Measurements from ENCODE around the gene GATAD2A.

The GATAD2A gene

DNA sequence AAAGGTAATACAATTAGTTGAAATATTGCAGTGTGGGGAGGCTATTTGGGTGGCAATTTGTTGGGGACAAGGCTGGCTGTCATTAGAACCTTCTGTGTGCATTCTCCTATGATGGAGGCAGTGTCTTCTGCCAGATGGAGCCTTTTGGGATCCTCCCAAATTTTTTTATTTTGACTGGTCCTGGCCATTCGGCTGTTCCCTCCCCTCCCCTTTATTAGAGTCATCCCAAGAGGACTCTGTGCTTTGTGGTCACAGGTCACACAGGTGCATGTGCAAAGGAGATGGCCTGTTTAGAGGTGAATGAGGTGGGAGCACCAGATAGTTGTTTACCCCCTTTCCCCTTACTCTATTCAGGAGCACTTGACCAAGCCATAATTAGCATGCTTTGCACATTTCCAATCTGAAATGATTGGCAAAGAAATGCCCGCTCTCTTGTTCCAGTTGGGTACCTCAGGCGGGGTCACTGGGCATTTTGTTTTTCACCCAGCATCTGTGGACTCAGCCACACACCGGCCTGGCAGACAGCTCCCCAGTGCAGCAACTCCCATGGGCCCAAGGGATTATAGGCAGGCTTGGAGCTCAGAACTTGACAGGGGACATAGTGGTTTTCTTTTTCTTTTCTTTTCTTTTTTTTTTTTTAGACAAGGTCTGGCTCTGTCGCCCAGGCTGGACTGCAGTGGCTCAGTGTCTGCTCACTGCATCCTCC, 19.8 kb downstream of the GATAD2A start:
- Mint-ChIP-seq H3K27ac (no peak overlapping the region), H3K27me3 (ENCODE audit: low read depth) (no peaks in the 10 kb centered on the region), H3K36me3 (ENCODE audit: low read depth) (peaks cover 3% of the 10 kb centered on the region), H3K4me3 (no peak overlapping the region), H3K9me3 (no peaks in the 10 kb centered on the region), H3K4me1 (peaks cover 32% of the 10 kb centered on the region)
- TF ChIP-seq, protein P1, sequence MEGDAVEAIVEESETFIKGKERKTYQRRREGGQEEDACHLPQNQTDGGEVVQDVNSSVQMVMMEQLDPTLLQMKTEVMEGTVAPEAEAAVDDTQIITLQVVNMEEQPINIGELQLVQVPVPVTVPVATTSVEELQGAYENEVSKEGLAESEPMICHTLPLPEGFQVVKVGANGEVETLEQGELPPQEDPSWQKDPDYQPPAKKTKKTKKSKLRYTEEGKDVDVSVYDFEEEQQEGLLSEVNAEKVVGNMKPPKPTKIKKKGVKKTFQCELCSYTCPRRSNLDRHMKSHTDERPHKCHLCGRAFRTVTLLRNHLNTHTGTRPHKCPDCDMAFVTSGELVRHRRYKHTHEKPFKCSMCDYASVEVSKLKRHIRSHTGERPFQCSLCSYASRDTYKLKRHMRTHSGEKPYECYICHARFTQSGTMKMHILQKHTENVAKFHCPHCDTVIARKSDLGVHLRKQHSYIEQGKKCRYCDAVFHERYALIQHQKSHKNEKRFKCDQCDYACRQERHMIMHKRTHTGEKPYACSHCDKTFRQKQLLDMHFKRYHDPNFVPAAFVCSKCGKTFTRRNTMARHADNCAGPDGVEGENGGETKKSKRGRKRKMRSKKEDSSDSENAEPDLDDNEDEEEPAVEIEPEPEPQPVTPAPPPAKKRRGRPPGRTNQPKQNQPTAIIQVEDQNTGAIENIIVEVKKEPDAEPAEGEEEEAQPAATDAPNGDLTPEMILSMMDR (IDR thresholded peaks at IDR 0.05; ENCODE audit: unreplicated experiment in 3 of 3), result no peak

GRCh38 chr19:19426216-19426615, 20.7 kb downstream of the GATAD2A start:
- no peaks in the 10 kb centered on the region for H3K9me3 Mint-ChIP-seq
- no peak overlapping the region for H3K4me3 Mint-ChIP-seq
- no peaks in the 10 kb centered on the region for H3K27me3 Mint-ChIP-seq (ENCODE audit: low read depth)
- peaks cover 3% of the 10 kb centered on the region for H3K36me3 Mint-ChIP-seq (ENCODE audit: low read depth)
- H3K27ac Mint-ChIP-seq, result no peak overlapping the region
- TF ChIP-seq, protein P1 (IDR thresholded peaks at IDR 0.05; ENCODE audit: unreplicated experiment in 3 of 3), result no peak
- H3K4me1 Mint-ChIP-seq, result peaks cover 31% of the 10 kb centered on the region

- Mint-ChIP-seq H3K4me3 (no peak overlapping the region), H3K4me1 (peaks cover 28% of the 10 kb centered on the region), H3K27ac (no peak overlapping the region), H3K9me3 (no peaks in the 10 kb centered on the region), H3K27me3 (ENCODE audit: low read depth) (no peaks in the 10 kb centered on the region), H3K36me3 (ENCODE audit: low read depth) (peaks cover 3% of the 10 kb centered on the region)
- TF ChIP-seq, protein P1 (IDR thresholded peaks at IDR 0.05; ENCODE audit: unreplicated experiment in 3 of 3), result no peak
These were observed 21.3 kb downstream of the GATAD2A start for GRCh38 chr19:19426799-19427198.

DNA sequence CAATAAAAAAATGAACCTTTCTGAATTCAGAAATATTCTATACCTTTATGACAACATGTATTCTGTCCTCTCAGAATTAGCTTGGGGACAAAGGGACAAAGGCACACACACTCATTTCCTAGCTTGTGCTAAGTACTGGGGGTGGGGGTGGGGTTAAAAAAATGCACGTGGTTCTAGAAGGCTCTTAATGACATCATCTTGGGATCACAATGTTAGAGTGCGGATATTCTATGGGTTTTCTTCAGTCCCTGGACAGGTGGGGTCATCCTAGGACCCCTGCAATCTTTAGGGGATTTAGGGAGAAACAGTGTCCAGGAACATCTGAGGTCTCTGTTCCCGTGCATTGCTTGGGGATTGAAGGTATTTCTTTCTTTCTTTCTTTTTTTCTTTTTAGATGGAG, 21.8 kb downstream of the GATAD2A start:
- Mint-ChIP-seq H3K4me3 (no peak overlapping the region), H3K27ac (no peak overlapping the region), H3K4me1 (peaks cover 28% of the 10 kb centered on the region), H3K9me3 (no peaks in the 10 kb centered on the region), H3K27me3 (ENCODE audit: low read depth) (no peaks in the 10 kb centered on the region), H3K36me3 (ENCODE audit: low read depth) (peaks cover 3% of the 10 kb centered on the region)
- TF ChIP-seq, protein P1 (IDR thresholded peaks at IDR 0.05; ENCODE audit: unreplicated experiment in 3 of 3), result no peak

GRCh38 chr19:19427944-19428343, 22.5 kb downstream of the GATAD2A start:
- Mint-ChIP-seq H3K4me1 (peaks cover 34% of the 10 kb centered on the region), H3K4me3 (no peak overlapping the region), H3K27ac (no peak overlapping the region), H3K9me3 (no peaks in the 10 kb centered on the region), H3K27me3 (ENCODE audit: low read depth) (no peaks in the 10 kb centered on the region), H3K36me3 (ENCODE audit: low read depth) (peaks cover 3% of the 10 kb centered on the region)
- TF ChIP-seq, protein P1 (IDR thresholded peaks at IDR 0.05; ENCODE audit: unreplicated experiment in 3 of 3), result no peak

DNA sequence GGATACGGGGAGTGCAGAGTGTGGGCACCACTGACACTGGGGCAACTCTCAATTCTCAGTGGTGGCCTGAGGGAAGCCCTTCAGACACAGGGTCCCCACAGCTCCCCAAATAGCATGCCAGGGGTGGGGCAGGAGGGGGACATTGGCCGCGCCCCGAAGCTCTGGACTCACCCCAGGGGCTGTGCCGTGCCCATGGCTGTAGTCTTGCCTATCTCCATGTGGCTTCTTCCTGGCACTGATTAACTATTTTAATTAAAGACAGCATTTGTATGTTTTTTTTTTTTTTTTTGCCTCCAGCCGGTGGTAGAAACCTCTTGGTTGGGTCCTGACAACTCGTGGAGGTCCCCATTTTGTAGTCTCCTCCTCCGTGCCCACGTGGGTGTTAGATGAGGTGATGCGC, 23.3 kb downstream of the GATAD2A start:
- Mint-ChIP-seq H3K9me3 (no peaks in the 10 kb centered on the region), H3K27ac (no peak overlapping the region), H3K4me1 (peaks cover 40% of the 10 kb centered on the region), H3K36me3 (ENCODE audit: low read depth) (peaks cover 3% of the 10 kb centered on the region), H3K27me3 (ENCODE audit: low read depth) (no peaks in the 10 kb centered on the region), H3K4me3 (no peak overlapping the region)
- TF ChIP-seq, protein P1 (IDR thresholded peaks at IDR 0.05; ENCODE audit: unreplicated experiment in 3 of 3), result no peak
